ENCODE measurements around the gene UQCC5. TPM values are rescaled to one million over a fixed set of nuclear protein-coding genes. Genes with fewer than 3 reads are reported as not detected.
"Not testable (repeated sequence)": the region's sequence is repeated elsewhere in the genome, so short reads cannot be mapped to it uniquely, and the experiment has no call there.

UQCC5 gene
- total RNA-seq, 1 experiment from 2014 or later = 38.6 TPM

GRCh38 chr3:52525680-52526561 lies 10.5 kb upstream of the UQCC5 start:
- Histone ChIP-seq H3K9me3 (no peaks in the 10 kb centered on the region), H3K4me1 (peaks cover 5% of the 10 kb centered on the region; the same call in 1 of the 2 replicates), H3K4me3 (ENCODE audit: low read depth, low read length) (no peak overlapping the region), H3K36me3 (ENCODE audit: control insufficient read depth, insufficient read depth, low read length) (peaks cover 5% of the 10 kb centered on the region), H3K27me3 (replicated peaks; ENCODE audit: control insufficient read depth, insufficient read depth, low read length) (no peaks in the 10 kb centered on the region)
- BruUV-seq (replicated peaks) = no TSS peak
- Mint-ChIP-seq H3K36me3 (ENCODE audit: insufficient read depth, unreplicated experiment) (peaks cover 51% of the 10 kb centered on the region), H3K4me1 (ENCODE audit: low read depth, unreplicated experiment) (no peaks in the 10 kb centered on the region), H3K27ac (ENCODE audit: unreplicated experiment) (no peak overlapping the region), H3K9me3 (ENCODE audit: unreplicated experiment) (no peaks in the 10 kb centered on the region), H3K4me3 (ENCODE audit: unreplicated experiment) (no peak overlapping the region), H3K27me3 (ENCODE audit: insufficient read depth, unreplicated experiment) (no peaks in the 10 kb centered on the region)
- TF ChIP-seq, protein P1, sequence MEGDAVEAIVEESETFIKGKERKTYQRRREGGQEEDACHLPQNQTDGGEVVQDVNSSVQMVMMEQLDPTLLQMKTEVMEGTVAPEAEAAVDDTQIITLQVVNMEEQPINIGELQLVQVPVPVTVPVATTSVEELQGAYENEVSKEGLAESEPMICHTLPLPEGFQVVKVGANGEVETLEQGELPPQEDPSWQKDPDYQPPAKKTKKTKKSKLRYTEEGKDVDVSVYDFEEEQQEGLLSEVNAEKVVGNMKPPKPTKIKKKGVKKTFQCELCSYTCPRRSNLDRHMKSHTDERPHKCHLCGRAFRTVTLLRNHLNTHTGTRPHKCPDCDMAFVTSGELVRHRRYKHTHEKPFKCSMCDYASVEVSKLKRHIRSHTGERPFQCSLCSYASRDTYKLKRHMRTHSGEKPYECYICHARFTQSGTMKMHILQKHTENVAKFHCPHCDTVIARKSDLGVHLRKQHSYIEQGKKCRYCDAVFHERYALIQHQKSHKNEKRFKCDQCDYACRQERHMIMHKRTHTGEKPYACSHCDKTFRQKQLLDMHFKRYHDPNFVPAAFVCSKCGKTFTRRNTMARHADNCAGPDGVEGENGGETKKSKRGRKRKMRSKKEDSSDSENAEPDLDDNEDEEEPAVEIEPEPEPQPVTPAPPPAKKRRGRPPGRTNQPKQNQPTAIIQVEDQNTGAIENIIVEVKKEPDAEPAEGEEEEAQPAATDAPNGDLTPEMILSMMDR (IDR thresholded peaks at IDR 0.05; ENCODE audit: insufficient read depth in 1 of 2, low read depth in 1 of 2, low read length in 1 of 2, severe bottlenecking in 1 of 2, unreplicated experiment in 1 of 2) = no peak
- no peak for DNase-seq
- intact Hi-C loops (cut with micrococcal nuclease; ENCODE audit: unreplicated experiment) = no loop called here
- ChIA-PET POLR2A (no interaction called here), CTCF (no interaction called here)

DNA sequence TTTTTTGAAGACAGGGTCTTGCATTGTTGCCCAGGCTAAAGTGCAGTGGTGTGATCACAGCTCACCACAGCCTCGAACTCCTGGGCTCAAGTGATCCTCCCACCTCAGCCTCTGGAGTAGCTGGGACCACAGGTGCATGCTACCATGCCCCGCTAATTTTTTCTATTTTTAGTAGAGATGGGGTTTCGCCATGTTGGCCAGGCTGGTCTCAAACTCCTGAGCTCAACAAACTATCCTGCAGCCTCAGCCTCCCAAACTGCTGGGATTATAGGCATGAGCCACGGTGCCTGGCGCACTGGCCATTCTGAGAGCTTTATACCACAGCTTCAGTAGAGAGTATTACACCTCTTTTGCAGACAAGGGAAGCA lies 9.8 kb upstream of the UQCC5 start:
- H3K4me1 ChIP-seq; intact Hi-C loops (cut with micrococcal nuclease; ENCODE audit: unreplicated experiment); H3K9me3 Mint-ChIP-seq (ENCODE audit: unreplicated experiment); H3K27ac Mint-ChIP-seq (ENCODE audit: unreplicated experiment); H3K4me3 ChIP-seq (ENCODE audit: low read depth, low read length); CTCF ChIA-PET; H3K27me3 Mint-ChIP-seq (ENCODE audit: insufficient read depth, unreplicated experiment); H3K9me3 ChIP-seq; H3K4me3 Mint-ChIP-seq (ENCODE audit: unreplicated experiment); H3K27me3 ChIP-seq (replicated peaks; ENCODE audit: control insufficient read depth, insufficient read depth, low read length); H3K4me1 Mint-ChIP-seq (ENCODE audit: low read depth, unreplicated experiment); DNase-seq; H3K36me3 ChIP-seq (ENCODE audit: control insufficient read depth, insufficient read depth, low read length); BruUV-seq (replicated peaks): not testable (repeated sequence)
- POLR2A ChIA-PET = interaction anchor here (1.5 kb wide), 1 partner anchor 9 kb away, joined by 4 read pairs; the partner anchor contains the start of gene UQCC5
- peaks cover 51% of the 10 kb centered on the region for H3K36me3 Mint-ChIP-seq (ENCODE audit: insufficient read depth, unreplicated experiment)

DNA sequence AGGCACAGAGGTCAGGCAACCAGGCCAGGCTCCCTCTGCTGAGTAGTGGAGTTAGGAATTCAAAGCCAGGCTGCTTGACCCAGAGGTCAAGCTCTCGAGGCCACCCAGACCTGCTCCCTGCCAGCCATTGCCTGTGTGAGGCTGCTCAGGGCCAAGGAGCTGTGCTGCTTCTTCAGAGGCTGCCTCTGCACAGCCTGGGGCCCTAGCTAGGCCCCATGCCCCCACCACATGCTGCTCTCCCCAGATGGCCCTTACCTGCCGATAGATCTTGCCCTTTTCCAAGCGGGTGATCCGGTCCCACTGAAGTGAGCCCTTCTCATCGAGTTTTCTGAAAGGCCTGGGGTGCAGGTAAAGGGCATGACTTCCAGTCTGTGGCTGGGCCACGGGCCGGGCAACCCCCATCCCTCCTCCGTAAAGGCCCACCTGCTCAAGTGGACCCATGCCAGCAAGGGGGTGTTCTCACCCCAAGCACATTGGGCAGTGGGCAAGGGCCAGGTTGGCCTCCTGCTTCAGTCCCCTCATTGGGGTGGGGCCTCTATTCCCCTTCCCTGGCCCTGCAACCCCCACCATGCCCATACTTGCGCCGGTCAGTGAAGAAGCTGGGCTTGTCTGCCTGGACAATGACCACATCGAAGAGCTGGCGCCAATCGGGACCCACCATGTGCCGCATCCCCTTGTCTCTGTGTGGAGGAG lies 9.2 kb upstream of the UQCC5 start:
- peaks cover 51% of the 10 kb centered on the region for H3K36me3 Mint-ChIP-seq (ENCODE audit: insufficient read depth, unreplicated experiment)
- Histone ChIP-seq H3K4me3 (ENCODE audit: low read depth, low read length) (no peak overlapping the region), H3K9me3 (no peaks in the 10 kb centered on the region), H3K36me3 (ENCODE audit: control insufficient read depth, insufficient read depth, low read length) (peaks cover 5% of the 10 kb centered on the region), H3K27me3 (replicated peaks; ENCODE audit: control insufficient read depth, insufficient read depth, low read length) (no peaks in the 10 kb centered on the region), H3K4me1 (peaks cover 10% of the 10 kb centered on the region)
- peak in 1 of 2 experiments; percentile 38 for DNase-seq
- no peak overlapping the region for H3K4me3 Mint-ChIP-seq (ENCODE audit: unreplicated experiment)
- H3K4me1 Mint-ChIP-seq (ENCODE audit: low read depth, unreplicated experiment) = no peaks in the 10 kb centered on the region
- no peaks in the 10 kb centered on the region for H3K9me3 Mint-ChIP-seq (ENCODE audit: unreplicated experiment)
- BruUV-seq (replicated peaks) = no TSS peak
- H3K27ac Mint-ChIP-seq (ENCODE audit: unreplicated experiment) = no peak overlapping the region
- intact Hi-C loops (cut with micrococcal nuclease; ENCODE audit: unreplicated experiment) = no loop called here
- no peaks in the 10 kb centered on the region for H3K27me3 Mint-ChIP-seq (ENCODE audit: insufficient read depth, unreplicated experiment)
- TF ChIP-seq, protein P1 (IDR thresholded peaks at IDR 0.05; ENCODE audit: insufficient read depth in 1 of 2, low read depth in 1 of 2, low read length in 1 of 2, severe bottlenecking in 1 of 2, unreplicated experiment in 1 of 2) = no peak
- ChIA-PET POLR2A (interaction anchor here (1.5 kb wide), 1 partner anchor 9 kb away, joined by 4 read pairs; the partner anchor contains the start of gene UQCC5), CTCF (no interaction called here)
